ENCODE data around the gene ADNP. TPM values are rescaled to one million over a fixed set of nuclear protein-coding genes. Genes with fewer than 3 reads are reported as not detected.
A peak's percentile ranks its signal among the peaks of the same experiment; 100 is the strongest.

Gene ADNP
- total and polyA plus RNA-seq, 5 donors, result 16.3 to 44.1 (median 37.7) TPM

DNA sequence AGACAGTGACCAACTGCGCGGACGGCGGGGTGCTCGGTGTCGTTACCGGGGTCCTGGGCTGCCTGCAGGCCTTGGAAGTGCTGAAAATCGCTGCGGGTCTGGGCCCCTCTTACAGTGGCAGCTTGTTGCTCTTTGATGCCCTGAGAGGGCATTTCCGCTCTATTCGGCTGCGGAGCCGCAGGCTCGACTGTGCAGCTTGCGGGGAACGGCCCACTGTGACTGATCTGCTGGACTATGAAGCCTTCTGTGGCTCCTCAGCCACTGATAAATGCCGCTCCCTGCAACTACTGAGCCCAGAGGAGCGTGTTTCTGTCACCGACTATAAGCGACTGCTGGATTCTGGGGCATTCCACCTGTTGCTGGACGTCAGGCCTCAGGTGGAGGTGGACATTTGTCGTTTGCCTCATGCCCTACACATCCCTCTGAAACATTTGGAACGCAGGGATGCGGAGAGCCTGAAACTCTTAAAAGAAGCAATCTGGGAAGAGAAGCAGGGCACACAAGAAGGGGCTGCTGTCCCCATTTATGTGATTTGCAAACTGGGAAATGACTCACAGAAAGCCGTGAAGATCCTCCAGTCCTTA, 28.4 kb upstream of the ADNP start:
- ATAC-seq, result peak in 1 of 2 donors; percentile 2
- Histone ChIP-seq H3K27ac (ENCODE audit: low read length) (no peak overlapping the region), H3K4me1 (ENCODE audit: control insufficient read depth, insufficient read depth, low read length) (peaks cover 12% of the 10 kb centered on the region), H3K9me3 (ENCODE audit: control insufficient read depth, low read length) (no peaks in the 10 kb centered on the region), H3K27me3 (ENCODE audit: control insufficient read depth, insufficient read depth) (no peaks in the 10 kb centered on the region), H3K4me3 (ENCODE audit: low read length) (peak overlapping the region; percentile 63)
- intact Hi-C loops (cut with DNase I), result loop anchor here in 1 of 4 donors (10.0 kb wide), 1 partner anchor 165 kb away; the partner anchor contains the start of gene BCAS4
- DNase-seq, result no peak
- WGBS, result 56% methylated on average over 25 of the region's 25 CpGs

DNA sequence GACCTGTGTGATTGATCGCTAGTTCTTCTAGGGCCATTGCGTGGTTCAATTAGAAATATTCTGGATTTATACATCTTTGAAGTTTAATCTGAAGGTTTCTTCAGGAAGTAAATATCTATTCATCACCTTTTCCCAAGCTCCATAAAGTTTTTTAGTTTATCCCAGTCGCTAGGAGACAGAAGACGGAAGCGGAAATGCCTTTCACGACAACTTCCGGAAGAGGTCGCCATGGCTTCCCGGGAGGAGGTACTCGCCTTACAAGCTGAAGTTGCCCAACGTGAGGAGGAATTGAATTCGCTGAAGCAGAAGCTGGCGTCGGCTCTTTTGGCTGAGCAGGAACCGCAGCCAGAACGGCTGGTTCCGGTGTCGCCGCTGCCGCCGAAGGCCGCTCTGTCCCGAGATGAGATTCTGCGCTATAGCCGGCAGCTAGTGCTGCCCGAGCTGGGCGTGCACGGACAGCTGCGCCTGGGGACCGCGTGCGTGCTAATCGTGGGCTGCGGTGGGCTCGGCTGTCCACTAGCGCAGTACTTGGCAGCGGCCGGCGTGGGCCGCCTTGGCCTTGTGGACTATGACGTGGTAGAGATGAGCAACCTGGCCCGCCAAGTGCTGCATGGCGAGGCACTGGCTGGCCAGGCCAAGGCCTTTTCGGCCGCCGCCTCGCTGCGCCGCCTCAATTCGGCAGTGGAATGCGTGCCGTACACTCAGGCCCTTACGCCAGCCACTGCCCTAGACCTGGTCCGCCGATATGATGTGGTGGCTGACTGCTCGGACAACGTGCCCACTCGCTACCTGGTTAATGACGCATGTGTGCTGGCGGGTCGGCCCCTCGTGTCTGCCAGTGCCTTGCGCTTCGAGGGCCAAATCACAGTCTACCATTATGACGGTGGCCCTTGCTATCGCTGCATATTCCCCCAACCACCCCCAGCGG, 27.6 kb upstream of the ADNP start, which contains the start of gene MOCS3:
Gene MOCS3 (plus strand): TSS at position 204 of the 928 bp plus-strand sequence. CDS start 25 bp downstream, at position 229.
- DNase-seq (peak; percentile 84 to 90 (median 88)), ATAC-seq (peak; percentile 85 to 86)
- peak within 1 kb of the TSS; percentile 63 for H3K4me3 ChIP-seq (ENCODE audit: low read length)
- no peaks in the 10 kb centered on the region for H3K9me3 ChIP-seq (ENCODE audit: control insufficient read depth, low read length)
- H3K4me1 ChIP-seq (ENCODE audit: control insufficient read depth, insufficient read depth, low read length), result peaks cover 12% of the 10 kb centered on the region
- no peaks in the 10 kb centered on the region for H3K27me3 ChIP-seq (ENCODE audit: control insufficient read depth, insufficient read depth)
- peak within 1 kb of the TSS; percentile 97 for H3K27ac ChIP-seq (ENCODE audit: low read length)
- WGBS, result 2% methylated on average over 67 of the region's 67 CpGs
- intact Hi-C loops (cut with DNase I), result loop anchor here in 1 of 4 donors (10.0 kb wide), 1 partner anchor 164 kb away; the partner anchor contains the start of gene BCAS4

DNA sequence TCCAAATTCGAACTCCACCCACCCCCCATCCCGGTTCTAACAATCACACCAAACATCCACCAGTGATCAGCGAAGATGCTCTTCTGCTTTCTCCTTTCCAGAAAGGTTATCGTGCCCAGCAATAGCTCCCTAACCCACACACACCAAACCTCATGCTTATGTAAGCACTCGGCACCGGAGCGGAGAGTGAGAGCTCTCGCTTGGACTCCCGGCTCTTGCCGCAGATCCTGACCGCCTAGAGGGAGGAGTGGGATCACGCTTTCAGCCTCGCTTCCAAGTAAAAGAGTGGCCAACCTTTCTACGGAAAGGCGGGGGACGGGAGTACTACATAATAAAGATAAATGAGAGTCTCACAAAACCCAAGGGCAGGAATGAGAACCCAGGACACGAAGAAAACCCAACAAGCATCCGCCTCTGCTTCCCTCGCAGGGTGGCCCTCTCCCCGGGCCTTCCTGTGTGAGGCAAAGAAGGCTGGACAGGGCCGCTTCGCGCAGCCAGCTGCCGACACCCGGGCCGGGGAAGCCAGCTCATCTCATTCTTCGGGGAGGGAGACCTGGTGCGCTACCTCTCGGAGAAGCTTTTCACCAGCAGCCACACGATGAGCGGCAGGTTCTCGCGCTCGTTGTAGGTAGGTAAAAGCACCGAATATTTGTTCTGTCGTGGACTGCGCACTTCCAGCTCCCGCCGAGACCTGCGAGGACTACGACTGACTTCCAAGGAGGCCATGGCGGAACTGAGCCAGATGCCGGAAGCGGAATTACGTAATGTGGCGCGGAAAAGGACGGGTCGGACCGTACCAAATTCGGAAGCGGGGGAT, 26.8 kb upstream of the ADNP start, which contains the start of gene DPM1:
Gene DPM1 (minus strand): TSS at position 735 of the 817 bp plus-strand sequence. CDS start 9 bp downstream, at position 726.
- ATAC-seq, result peak; percentile 91
- DNase-seq, result peak; percentile 88 to 94 (median 94)
- peaks cover 12% of the 10 kb centered on the region for H3K4me1 ChIP-seq (ENCODE audit: control insufficient read depth, insufficient read depth, low read length)
- H3K4me3 ChIP-seq (ENCODE audit: low read length), result peak within 1 kb of the TSS; percentile 63
- under 1% methylated on average over 52 of the region's 52 CpGs for WGBS
- H3K9me3 ChIP-seq (ENCODE audit: control insufficient read depth, low read length), result no peaks in the 10 kb centered on the region
- H3K27ac ChIP-seq (ENCODE audit: low read length), result peak within 1 kb of the TSS; percentile 97
- no peaks in the 10 kb centered on the region for H3K27me3 ChIP-seq (ENCODE audit: control insufficient read depth, insufficient read depth)
- intact Hi-C loops (cut with DNase I), result loop anchor here in 1 of 4 donors (10.0 kb wide), 1 partner anchor 163 kb away; the partner anchor contains the start of gene BCAS4

DNA sequence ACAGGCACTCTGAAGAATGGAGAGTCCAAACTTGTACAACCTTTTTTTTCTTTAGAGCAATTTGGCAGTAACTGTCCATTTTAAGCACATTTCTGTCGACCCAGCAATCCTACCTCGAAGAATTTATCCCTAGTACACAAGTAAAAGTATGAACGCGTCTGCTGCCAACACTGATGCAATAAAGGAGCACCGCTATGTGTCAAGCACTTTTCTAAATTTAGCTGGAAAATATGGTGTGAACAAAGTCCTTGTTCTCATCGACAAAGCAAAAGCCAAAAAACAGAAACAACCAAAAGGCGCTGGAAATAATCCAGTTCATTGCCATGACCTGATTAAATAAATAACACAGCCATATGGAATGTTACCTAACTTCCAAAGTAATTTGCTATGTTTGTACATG, 26.0 kb upstream of the ADNP start:
- Histone ChIP-seq H3K4me1 (ENCODE audit: control insufficient read depth, insufficient read depth, low read length) (peaks cover 12% of the 10 kb centered on the region), H3K9me3 (ENCODE audit: control insufficient read depth, low read length) (no peaks in the 10 kb centered on the region), H3K4me3 (ENCODE audit: low read length) (peak overlapping the region; percentile 63), H3K27me3 (ENCODE audit: control insufficient read depth, insufficient read depth) (no peaks in the 10 kb centered on the region), H3K27ac (ENCODE audit: low read length) (no peak overlapping the region)
- ATAC-seq, result no peak
- no peak for DNase-seq
- WGBS, result 12% methylated on average over 7 of the region's 7 CpGs
- intact Hi-C loops (cut with DNase I), result loop anchor here in 1 of 4 donors (10.0 kb wide), 1 partner anchor 162 kb away; the partner anchor contains the start of gene BCAS4

DNA sequence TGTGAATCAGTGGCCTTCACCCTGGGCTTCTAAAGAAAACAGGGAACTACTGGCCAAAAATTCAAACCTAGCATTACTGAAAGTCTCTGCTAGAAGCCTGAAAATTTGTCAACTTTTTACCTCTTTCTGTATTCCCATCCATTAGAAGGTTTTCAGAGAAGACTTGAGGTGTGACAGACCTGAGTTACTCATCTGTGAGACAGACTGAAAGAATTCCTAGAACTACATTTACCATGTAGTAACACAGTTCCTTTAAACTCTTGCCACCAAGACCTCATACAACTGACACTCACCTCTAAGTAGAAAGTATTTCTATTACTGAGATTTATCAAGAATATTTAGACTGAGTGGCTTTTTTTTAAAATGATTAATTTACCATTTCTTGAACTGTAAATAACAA, 22.6 kb upstream of the ADNP start:
- intact Hi-C loops (cut with DNase I), result loop anchor here in 1 of 4 donors (10.0 kb wide), 1 partner anchor 159 kb away; the partner anchor contains the start of gene BCAS4
- no peak for DNase-seq
- H3K4me1 ChIP-seq (ENCODE audit: control insufficient read depth, insufficient read depth, low read length), result peaks cover 3% of the 10 kb centered on the region
- ATAC-seq, result no peak
- no peaks in the 10 kb centered on the region for H3K9me3 ChIP-seq (ENCODE audit: control insufficient read depth, low read length)
- no peaks in the 10 kb centered on the region for H3K27me3 ChIP-seq (ENCODE audit: control insufficient read depth, insufficient read depth)
- H3K4me3 ChIP-seq (ENCODE audit: low read length), result no peak overlapping the region
- H3K27ac ChIP-seq (ENCODE audit: low read length), result no peak overlapping the region

DNA sequence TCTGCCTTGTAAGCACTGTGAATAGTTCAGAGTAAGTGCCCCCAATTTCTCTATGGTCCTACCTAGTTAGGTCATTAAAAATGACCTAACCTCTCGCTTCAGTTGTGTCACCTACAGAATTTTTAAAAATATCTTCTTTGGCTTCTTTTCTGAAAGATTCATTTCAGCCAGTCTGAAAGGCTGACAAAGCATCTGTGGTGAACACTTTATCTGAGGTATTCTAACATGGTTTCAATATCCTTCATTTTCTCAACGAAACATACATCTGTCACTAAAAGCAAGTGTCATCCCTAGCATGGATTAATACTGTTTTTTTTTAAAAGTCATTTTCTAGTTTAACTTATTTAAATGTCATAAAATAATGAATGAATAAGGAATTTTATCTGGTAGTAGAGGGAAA, 22.0 kb upstream of the ADNP start:
- H3K27ac ChIP-seq (ENCODE audit: low read length), result no peak overlapping the region
- no peaks in the 10 kb centered on the region for H3K9me3 ChIP-seq (ENCODE audit: control insufficient read depth, low read length)
- DNase-seq (no peak), ATAC-seq (no peak)
- WGBS, result 92% methylated on average over 2 of the region's 2 CpGs
- intact Hi-C loops (cut with DNase I), result loop anchor here in 1 of 4 donors (10.0 kb wide), 1 partner anchor 158 kb away; the partner anchor contains the start of gene BCAS4
- H3K4me3 ChIP-seq (ENCODE audit: low read length), result no peak overlapping the region
- peaks cover 3% of the 10 kb centered on the region for H3K4me1 ChIP-seq (ENCODE audit: control insufficient read depth, insufficient read depth, low read length)
- H3K27me3 ChIP-seq (ENCODE audit: control insufficient read depth, insufficient read depth), result no peaks in the 10 kb centered on the region

DNA sequence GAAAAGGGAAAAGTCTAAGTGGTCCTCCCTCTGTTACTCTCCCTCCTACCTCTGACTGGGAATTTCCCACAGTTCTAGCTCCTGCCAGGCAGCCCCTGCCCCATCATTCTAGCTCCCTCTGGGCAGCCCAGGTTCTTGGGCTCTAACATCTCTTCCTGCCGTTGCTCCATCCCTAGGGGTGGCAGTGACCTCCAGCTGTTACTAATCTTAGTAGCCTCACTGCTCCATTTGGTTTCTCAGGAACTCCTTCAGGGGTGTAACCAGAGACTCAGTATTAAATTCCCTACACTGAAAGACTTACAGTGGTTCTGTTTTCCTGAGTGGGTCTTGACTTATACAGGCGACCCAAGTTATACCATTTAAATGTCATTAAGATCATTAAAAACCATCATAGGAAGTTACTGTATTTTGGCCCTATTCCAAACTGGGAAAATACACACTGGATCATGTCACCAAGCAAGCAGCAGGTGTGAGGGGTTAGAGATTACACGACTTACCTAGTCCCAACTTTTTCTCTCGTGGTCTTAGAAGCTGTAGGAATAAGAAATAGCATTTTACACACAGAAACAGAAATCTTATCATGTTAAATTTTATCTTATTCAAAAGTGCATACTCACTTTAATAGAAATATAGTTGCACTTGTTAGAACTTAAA, 17.0 kb upstream of the ADNP start:
- no peak overlapping the region for H3K4me3 ChIP-seq (ENCODE audit: low read length)
- 76% methylated on average over 4 of the region's 4 CpGs for WGBS
- no peak for ATAC-seq
- H3K9me3 ChIP-seq (ENCODE audit: control insufficient read depth, low read length), result no peaks in the 10 kb centered on the region
- intact Hi-C loops (cut with DNase I), result no loop called here
- DNase-seq, result no peak
- H3K27ac ChIP-seq (ENCODE audit: low read length), result no peak overlapping the region
- H3K27me3 ChIP-seq (ENCODE audit: control insufficient read depth, insufficient read depth), result no peaks in the 10 kb centered on the region
- no peaks in the 10 kb centered on the region for H3K4me1 ChIP-seq (ENCODE audit: control insufficient read depth, insufficient read depth, low read length)

DNA sequence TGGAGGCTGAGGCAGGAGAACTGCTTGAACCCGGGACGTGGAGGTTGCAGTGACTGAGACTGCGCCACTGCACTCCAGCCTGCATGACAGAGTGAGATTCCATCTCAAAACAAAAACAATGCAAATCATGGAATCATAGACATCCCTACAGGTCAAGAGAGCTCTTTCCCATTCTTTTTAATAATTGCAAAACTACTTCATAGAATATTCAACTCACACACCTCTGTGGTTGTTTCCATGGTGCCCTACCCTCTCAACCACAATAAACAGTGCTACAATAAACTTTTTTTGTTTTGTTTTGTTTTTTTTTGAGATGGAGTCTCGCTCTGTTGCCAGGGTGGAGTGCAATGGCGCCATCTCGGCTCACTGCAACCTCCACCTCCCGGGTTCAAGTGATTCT, 11.8 kb upstream of the ADNP start:
- H3K27me3 ChIP-seq (ENCODE audit: control insufficient read depth, insufficient read depth), result no peaks in the 10 kb centered on the region
- H3K9me3 ChIP-seq (ENCODE audit: control insufficient read depth, low read length), result no peaks in the 10 kb centered on the region
- ATAC-seq (no peak), DNase-seq (no peak)
- no peaks in the 10 kb centered on the region for H3K4me1 ChIP-seq (ENCODE audit: control insufficient read depth, insufficient read depth, low read length)
- 94% methylated on average over 7 of the region's 7 CpGs for WGBS
- no peak overlapping the region for H3K4me3 ChIP-seq (ENCODE audit: low read length)
- intact Hi-C loops (cut with DNase I), result no loop called here
- no peak overlapping the region for H3K27ac ChIP-seq (ENCODE audit: low read length)

DNA sequence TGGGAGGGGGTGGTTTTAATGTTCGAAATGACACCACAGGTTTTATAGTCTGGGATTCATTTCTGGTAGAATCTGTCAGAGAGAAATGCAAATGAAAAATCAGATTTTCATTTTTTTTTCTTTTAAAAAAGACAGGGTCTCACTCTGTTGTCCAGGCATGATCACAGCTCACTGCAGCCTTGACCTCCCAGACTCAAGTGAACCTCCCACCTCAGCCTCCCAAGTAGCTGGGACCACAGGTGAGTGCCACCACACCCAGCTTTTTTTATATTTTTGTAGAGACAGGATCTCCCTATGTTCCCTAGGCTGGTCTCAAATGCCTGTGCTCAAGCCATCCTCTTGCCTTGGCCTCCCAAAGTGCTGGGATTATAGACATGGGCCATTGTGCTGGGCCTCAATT, 2.4 kb upstream of the ADNP start:
- DNase-seq (no peak), ATAC-seq (no peak)
- Histone ChIP-seq H3K27me3 (ENCODE audit: control insufficient read depth, insufficient read depth) (no peaks in the 10 kb centered on the region), H3K9me3 (ENCODE audit: control insufficient read depth, low read length) (no peaks in the 10 kb centered on the region), H3K4me3 (ENCODE audit: low read length) (no peak overlapping the region), H3K4me1 (ENCODE audit: control insufficient read depth, insufficient read depth, low read length) (peaks cover 4% of the 10 kb centered on the region), H3K27ac (ENCODE audit: low read length) (no peak overlapping the region)
- intact Hi-C loops (cut with DNase I), result loop anchor here in 1 of 4 donors (5.0 kb wide), 1 partner anchor 141 kb away; no protein-coding TSS in a partner anchor
- WGBS, result 98% methylated on average over 1 of the region's 1 CpG

Measured in right cardiac atrium (tissue), 5 donors.